Inferior parietal cortex (tissue), 1 donor: ENCODE data around the gene LGALS14.
"Not testable (repeated sequence)": the region's sequence is repeated elsewhere in the genome, so short reads cannot be mapped to it uniquely, and the experiment has no call there.

Source experiments
- DNase-seq: peaks from one replicate; pipeline ENCODE4 v3.0.0-alpha.2; 2016; ENCODE audit errors: extremely low spot score

The LGALS14 gene, protein sequence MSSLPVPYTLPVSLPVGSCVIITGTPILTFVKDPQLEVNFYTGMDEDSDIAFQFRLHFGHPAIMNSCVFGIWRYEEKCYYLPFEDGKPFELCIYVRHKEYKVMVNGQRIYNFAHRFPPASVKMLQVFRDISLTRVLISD

DNA sequence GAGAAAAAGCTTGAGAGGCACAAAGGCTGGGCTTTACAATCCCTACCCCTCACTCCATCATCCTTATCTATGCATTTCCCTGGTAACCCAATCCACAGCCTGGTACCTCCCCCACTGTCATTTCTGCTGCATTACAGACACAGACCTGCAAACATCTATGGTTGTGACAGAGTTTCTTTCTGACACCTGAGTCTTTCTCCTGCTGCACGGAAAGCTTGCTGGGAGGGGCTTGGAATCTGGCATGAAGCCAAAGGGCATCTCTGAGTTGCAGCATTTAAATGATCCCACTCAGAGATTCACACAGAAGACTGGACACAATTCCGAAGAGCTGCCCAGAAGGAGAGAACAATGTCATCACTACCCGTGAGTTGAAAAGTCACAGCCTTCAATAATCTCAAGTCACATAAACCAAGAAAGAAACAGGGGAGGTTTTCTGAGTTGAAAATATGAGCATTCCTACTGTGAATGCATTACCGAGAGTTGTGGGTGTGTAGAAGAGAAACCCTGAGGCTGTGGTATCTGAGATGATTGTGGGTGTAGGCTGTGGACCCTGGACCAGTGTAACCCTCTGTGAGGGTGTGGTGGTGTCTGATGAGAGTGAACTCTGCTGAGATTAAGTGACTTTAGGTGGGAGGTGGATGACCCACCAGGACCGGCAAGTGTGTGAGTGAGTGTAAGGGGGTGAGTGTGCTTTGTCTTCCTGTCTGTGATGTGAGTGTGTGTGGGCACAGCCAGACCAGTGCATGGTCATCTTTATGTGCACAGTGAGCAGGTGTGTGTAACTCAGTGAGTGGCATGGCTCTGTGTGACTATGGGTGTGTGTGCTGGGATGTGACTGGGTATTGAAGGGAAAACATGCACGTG lies at the start of gene LGALS14:
TSS of gene LGALS14 (plus strand) at position 301 of the 864 bp plus-strand sequence. CDS start at position 349, 48 bp downstream.
- DNase-seq = no peak

DNA sequence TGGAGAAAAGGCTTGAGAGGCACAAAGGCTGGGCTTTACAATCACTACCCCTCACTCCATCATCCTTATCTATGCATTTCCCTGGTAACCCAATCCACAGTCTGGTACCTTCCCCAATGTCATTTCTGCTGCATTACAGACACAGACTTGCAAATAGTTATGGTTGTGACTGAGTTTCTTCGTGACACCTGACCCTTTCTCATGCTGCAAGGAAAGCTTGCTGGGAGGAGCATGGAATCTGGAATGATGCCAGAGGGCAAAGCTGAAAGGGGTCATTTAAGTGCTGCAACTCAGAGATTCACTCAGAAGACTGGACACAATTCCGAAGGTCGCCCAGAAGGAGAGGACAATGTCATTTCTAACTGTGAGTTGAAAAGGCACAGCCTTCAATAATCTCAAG lies 48.7 kb upstream of the LGALS14 start, which contains the start of gene LGALS16:
TSS of gene LGALS16 (plus strand) at position 301 of the 400 bp plus-strand sequence. CDS start at position 350, 49 bp downstream.
- DNase-seq = no peak

DNA sequence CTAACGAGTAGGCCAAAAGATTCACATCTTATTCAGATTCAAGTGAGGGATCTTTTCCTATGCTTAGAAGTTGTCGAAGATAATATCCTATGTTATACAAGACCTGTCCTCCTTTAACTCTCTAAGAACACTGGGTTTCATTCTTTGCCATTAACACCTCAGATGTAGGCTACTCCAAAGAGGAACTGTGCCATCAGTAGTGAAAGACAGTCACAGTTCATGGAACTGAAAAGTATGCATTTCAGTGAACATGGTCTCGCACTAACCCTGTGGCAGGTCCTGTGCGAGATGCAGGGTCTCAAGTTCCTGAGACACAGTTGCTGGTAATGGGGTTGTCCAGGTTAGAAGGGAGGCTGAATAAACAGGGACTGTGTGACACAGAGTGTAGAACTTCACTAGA lies 44.5 kb upstream of the LGALS14 start:
- DNase-seq = no peak

DNA sequence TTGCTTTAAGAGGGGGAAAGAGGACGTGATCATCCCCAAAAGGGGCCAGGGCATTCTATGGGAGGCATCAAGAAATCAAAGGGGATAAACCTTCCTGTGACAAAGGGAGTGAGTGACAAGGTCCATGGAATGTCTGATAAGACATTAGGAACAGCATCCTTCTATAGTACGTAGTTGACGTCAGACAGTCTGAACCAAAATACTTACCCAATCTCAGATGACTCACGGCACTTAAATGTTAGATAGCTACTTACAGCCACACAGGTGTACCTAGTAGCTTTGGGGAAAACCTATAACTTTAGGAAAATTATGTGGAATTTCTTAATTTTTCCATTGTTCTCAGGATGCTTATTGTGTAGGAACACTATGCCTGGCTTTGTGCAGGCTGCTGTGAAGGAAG lies 43.6 kb upstream of the LGALS14 start:
- no peak for DNase-seq

DNA sequence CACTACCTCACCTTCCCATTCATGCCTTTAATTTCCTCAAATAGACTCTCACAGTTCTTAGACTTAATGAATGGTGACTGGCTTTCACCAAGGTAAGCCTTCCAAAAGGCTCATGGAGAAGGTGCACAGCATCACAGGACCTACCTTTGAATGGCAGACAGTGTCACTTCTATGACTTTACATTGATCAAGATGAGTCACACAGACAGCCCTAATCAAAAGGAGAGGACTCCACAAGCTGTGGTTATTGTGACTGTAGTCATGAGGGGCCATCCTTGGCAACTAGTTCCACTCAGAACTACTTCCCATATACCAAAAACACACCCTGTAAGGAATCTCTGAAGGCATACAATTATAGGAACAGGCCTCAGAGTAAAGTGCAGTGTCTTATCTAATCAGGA lies 42.7 kb upstream of the LGALS14 start:
- DNase-seq = no peak

DNA sequence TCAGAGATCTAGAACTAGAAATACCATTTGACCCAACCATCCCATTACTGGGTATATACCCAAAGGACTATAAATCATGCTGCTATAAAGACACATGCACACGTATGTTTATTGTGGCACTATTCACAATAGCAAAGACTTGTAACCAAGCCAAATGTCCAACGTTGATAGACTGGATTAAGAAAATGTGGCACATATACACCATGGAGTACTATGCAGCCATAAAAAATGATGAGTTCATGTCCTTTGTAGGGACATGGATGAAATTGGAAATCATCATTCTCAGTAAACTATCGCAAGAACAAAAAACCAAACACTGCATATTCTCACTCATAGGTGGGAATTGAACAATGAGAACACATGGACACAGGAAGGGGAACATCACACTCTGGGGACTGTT lies 34.4 kb upstream of the LGALS14 start:
- not testable (repeated sequence) for DNase-seq

DNA sequence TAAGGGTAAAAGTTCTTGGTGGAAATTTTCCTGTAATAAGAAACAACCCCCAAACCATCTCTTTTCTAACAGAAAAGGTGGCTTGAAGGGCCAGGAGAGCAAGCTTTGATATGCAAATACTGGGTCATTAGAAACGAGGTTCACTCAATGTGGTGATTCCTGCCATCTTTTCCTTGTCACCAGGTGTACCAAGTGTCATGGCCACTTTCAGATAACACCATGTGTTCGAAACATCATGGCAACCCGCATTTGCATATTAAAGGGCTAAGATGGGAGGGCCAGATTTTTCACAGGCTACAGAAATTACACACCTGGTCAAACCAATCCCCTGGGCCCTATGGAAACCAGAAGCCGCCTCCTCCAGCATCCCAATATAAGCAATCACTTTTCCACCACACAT lies 33.3 kb upstream of the LGALS14 start:
- no peak for DNase-seq

DNA sequence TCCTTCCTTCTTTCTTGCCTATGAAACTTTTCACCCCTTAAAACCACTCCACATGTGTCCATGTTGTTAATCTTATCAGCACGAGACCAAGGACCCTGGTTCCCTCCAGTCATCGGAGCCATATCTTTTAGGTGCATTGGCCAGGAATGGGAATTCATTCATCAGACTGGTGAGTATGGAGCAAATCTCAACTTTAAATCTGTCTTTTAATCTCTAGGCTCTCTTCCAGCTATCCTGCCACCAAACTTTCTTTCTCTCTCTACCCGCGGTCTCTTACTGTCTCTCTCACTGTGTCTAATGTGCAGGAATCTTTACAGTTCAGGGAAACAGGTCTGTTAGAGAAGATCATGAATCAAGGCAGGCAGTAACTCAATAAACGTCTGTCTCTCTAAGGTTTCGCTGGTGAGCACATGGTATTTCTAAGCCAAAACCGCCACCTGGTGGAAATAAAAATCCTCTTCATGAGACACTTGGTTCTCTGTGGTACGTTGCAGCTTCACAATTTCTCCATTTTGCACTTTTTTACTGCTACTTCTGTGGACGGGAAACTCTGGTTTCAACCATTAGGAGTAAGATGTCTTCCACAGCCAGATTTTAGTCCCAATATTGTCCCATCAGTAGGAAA lies 32.4 kb upstream of the LGALS14 start:
- peak; percentile 80 for DNase-seq

DNA sequence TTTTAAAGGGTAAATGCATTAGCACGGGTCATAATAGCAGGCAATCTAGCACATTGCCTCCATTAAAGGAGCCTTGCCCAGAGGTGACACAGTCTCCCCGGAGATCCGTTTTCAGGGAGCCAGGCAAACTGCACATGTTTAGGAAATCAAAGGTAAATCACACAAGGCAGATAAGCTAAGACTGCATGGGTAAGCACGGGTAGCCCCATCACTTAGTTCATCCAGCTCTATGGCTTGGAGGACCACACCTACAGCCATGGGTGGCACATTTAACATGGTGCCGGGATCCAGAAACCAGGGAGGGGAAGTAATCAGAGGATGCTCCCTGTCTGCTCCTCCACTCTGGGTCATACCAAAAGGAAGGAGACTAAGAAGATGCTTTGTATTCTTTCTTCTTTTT lies 31.8 kb upstream of the LGALS14 start:
- no peak for DNase-seq

DNA sequence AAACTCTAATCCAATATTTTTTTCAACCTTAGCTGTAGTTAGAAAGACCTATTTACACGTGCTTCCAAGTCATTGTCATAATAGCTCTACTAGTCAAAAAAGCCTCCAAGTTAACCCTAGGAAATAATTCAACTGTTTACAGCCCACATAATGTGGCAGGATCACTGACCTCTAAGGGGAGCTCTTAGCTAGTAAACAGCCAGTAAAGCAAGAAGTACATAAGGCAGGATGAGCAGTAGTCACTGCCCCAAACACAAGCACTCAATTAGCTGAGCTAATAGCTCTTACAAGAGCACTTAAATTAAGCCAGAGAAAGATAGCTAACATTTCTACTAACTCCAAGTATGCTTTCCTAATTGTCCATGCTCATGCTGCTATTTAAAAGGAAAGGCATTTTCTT lies 30.4 kb upstream of the LGALS14 start:
- DNase-seq = not testable (repeated sequence)

DNA sequence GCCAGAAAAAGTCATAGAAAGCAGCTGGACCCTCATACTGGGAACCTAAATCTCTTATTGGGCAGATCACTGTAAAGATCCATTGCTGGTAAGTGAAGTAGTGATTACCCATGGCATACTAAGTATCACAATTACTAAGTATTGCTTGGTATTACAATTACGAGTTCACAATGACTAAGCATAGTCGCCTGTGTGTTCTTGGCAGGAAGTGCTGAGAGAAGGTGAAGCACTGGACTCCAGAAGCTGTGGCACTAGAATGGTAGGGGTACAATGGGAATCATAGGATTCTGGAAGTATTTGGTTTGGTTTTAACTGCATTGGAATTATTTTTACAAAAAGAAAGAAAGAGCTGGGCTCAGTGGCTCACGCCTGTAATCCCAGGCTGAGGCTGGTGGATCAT lies 28.3 kb upstream of the LGALS14 start:
- no peak for DNase-seq

DNA sequence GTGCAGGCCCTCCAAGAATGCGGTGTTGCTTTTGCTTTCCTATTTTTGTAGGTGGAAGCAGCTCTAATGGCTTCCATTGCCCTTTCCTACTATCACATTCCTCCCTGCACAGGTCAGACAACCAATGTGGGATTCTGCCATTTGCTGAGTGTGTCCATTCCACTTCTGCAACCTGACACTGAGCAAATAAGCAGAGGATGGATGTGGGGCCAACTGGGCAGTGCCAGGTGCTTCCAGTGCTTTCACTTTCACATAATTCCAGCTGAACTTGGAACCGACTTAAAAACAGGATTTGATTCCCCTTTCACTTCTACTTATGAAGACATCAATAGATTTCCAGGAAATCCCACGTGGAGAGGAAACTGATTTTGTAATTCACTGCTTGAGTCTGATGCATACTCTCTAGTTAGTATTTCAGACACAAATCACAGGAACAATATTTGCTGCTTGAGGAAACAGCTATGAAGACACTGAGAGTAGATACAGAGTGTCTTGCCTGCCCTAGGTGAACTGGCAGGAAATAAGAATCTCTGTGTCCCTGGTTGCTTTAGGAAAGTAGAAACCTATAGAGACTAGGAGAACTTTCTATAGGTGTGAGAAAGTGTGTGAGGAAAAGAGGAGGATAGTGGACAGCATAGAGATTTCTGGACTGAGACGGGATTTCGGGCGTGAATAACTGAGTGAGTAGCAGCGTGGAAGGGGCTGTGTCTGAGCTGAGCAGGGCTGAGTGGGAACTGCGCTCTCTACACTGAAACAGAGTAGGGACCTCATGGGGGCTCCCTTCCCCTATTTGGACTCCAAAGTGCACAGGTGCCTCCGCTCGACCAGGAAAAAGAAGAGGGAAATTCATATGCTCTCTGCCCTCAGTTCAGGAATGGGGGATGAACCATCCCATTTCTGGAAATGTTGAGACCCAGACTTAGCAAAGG lies 26.1 kb upstream of the LGALS14 start:
- no peak for DNase-seq

DNA sequence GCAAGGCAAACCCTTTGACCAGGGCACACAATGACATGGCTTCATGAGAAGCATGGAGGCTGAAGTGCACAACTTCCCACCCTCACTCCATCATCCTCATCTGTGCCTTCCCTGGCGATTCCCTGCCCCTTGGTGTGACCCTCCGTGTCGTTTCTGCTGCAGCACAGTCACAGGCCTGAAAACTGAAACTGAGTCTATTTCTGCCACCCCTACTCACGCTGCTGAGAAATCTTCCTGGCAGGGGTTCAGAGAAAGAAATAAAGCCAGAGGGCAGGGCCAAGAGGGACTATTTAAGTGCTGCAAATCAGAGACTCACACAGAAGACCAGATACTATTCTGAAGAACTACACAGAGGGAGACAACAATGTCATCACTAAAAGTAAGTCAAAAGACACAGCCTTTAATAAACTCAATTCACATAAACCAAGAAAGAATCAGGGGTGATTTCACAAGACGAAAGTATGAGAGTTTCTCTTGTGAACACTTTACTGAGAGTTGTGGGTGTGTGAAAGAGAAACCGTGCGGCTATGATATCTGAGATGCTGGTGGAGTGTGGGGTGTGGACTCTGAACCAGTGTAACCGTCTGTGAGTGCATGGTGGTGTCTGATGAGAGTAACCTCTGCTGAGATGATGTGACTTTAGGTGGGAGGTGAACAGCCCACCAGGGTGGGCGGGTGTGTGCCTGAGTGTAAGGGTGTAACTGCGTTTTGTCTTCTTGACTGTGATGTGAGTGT lies 25.1 kb upstream of the LGALS14 start:
- DNase-seq = no peak

DNA sequence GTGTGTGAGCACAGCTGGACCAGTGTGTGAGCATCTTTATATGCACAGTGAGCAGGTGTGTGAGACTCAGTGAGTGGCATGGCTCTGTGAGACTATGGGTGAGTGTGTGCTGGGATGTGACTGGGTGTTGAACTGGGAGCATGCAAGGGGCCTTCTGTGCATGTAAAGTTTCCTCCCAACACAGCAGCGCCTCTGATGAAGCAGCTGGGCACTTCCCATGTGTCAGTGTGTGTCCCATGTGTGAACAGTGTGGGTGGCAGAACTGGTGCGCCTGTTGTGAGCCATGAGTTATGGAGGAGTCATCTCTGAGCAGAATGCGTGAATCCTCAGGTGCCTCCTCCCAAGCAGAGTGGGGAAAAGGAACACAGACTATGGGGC lies 24.5 kb upstream of the LGALS14 start:
- no peak for DNase-seq

DNA sequence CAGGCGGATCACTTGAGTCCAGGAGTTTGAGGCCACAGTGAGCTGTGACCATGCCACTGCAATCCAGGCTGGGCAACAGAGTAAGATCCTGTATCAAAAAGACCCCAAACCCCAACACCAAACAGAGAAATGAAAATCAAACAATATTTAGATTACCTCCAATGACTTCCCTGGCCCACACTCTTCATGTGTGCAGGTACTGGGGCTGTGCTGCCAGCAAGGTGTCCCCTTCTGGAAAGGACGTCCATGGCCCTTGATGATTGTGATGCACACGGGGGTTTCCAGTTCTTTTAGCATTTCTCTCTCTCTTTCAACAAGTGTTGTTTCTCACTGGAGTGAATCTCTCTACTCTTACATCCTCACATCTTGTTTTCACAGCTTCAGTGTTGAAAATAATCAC lies 23.7 kb upstream of the LGALS14 start:
- no peak for DNase-seq

DNA sequence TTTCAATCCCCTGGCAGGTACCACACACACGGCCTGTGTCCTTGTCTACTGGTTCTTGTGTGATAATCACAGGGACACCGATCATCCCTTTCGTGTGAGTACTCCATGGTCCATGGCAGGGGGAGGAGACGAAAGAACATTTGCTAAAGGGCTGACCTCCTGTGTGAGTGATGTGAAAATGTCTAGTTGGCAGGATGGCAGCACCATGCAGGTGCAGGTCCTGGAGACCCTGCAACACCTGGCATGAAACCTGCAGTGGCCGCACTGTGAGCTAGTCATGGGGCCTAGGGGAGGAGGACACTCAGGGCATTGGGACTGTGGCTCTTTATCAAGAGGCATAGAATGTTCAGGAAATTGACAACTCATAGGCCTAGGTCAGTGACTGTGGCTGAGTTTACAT lies 22.9 kb upstream of the LGALS14 start:
- DNase-seq = no peak

DNA sequence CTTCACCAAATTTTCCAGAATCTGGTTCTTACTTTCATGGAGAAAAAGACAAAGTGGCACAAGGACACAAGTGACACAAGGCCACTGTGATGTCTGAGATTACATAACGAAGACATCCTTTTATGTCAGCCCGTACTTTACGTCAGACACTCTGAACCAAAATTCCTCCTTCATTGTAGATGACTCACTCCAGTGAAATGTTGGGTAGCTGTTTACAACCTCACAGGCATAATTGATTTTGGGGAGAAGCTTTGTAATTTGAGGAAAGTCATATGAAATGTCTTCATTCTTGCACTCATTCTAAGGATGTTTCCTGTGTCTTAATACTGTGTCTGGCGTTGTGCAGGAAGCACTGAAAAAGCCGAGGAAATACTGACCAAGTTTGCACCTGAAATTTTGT lies 20.0 kb upstream of the LGALS14 start:
- DNase-seq = no peak

DNA sequence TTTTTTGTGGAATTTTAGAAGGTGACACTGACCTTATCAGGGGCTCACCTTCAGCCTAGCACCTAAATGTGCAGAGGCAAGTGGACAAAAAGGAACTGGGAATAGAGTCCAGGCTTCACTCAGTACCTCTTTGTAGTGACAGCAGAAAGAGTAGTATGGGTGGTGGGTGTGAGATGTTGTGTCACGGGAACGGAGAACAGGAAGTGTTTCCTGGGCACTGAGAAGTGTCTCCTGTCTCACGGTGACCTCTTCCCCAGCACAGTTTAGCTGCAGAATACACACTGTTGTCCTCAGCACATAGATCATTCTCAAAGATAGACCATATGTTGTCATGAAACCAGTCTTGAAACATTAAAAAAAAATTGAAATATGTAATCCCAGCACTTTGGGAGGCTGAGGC lies 17.5 kb upstream of the LGALS14 start:
- no peak for DNase-seq

DNA sequence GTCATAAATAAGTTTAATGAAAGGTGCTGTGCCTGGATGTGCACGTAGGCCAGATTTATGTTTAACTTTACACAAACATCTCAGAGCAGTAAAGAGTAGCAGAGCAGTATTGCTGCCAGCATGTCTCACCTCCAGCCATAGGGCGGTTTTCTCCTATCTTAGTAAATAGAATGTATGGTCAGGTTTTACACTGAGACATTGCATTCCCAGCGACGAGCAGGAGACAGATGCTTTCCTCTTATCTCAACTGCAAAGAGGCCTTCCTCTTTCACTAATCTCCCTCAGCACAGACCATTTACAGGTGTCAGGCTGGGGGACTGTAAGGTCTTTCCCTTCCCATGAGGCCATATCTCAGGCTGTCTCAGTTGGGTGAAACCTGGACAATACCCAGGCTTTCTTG lies 15.6 kb upstream of the LGALS14 start:
- not testable (repeated sequence) for DNase-seq

DNA sequence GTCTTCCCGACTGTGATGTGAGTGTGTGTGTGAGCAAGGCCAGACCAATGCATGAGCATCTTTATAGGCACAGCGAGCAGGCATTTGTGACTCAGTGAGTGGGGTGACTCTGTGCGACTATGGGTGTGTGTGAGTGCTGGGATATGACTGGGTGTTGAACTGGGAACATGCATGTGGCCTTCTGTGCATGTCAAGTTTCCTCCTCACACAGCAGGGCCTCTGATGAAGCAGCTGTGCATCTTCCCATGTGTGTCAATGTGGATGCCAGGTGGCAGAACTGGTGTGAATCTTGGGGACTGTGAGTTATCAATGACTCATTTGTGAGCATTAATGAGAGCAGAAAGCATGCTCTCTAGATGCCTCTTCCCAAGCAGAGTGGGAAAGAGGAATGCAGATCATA lies 12.1 kb upstream of the LGALS14 start:
- no peak for DNase-seq

DNA sequence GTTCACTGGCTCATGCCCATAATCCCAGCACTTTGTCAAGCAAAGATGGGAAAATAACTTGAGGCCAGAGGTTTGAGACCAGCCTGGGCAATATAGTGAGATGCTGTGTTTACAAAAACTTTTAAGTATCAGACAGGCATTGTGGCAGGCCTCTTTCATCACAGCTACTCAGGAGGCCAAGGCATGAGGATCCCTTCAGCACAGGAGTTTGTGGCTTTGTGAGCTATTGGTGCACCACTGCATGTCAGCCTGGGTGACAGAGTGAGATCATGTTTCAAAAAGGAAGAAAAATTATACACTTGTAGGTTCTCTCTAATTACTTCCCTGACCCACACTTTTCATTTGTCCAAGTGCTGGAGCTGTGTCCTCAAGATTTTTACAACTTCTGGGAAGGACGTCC lies 11.5 kb upstream of the LGALS14 start:
- DNase-seq = no peak
